ENCODE measurements around the gene CLEC4A.
A peak's percentile ranks its signal among the peaks of the same experiment; 100 is the strongest.
"Not testable (repeated sequence)": the region's sequence is repeated elsewhere in the genome, so short reads cannot be mapped to it uniquely, and the experiment has no call there.

The CLEC4A gene

GRCh38 chr12:8123124-8123912 lies at the start of gene CLEC4A:
Gene CLEC4A, plus strand, starts transcription at chr12:8123617. Its CDS starts 262 bp downstream, at chr12:8123879.
- DNase-seq (ENCODE audit: low read depth, low spot score) = no peak
- H3K27ac ChIP-seq = no peak within 1 kb of the TSS

GRCh38 chr12:8075935-8076334 lies 47.5 kb upstream of the CLEC4A start:
- DNase-seq (ENCODE audit: low read depth, low spot score) = no peak
- no peak overlapping the region for H3K27ac ChIP-seq

GRCh38 chr12:8076366-8076765 lies 47.1 kb upstream of the CLEC4A start:
- no peak for DNase-seq (ENCODE audit: low read depth, low spot score)
- no peak overlapping the region for H3K27ac ChIP-seq

GRCh38 chr12:8077207-8077606 lies 46.2 kb upstream of the CLEC4A start:
- peak; percentile 33 for DNase-seq (ENCODE audit: low read depth, low spot score)
- H3K27ac ChIP-seq = no peak overlapping the region

- H3K27ac ChIP-seq = no peak overlapping the region
- no peak for DNase-seq (ENCODE audit: low read depth, low spot score)
These were observed 45.0 kb upstream of the CLEC4A start for GRCh38 chr12:8078398-8078797.

GRCh38 chr12:8078916-8079315 lies 44.5 kb upstream of the CLEC4A start:
- H3K27ac ChIP-seq = no peak overlapping the region
- no peak for DNase-seq (ENCODE audit: low read depth, low spot score)

GRCh38 chr12:8080120-8080519 lies 43.3 kb upstream of the CLEC4A start:
- no peak for DNase-seq (ENCODE audit: low read depth, low spot score)
- H3K27ac ChIP-seq = no peak overlapping the region

- DNase-seq (ENCODE audit: low read depth, low spot score) = no peak
- H3K27ac ChIP-seq = peak overlapping the region; percentile 88
These were observed 42.0 kb upstream of the CLEC4A start for GRCh38 chr12:8081251-8081920.

- DNase-seq (ENCODE audit: low read depth, low spot score) = no peak
- H3K27ac ChIP-seq = peak overlapping the region; percentile 88
These were observed 40.7 kb upstream of the CLEC4A start for GRCh38 chr12:8082808-8083100.

GRCh38 chr12:8084351-8084750 lies 39.1 kb upstream of the CLEC4A start:
- DNase-seq (ENCODE audit: low read depth, low spot score); H3K27ac ChIP-seq: not testable (repeated sequence)

- no peak for DNase-seq (ENCODE audit: low read depth, low spot score)
- no peak overlapping the region for H3K27ac ChIP-seq
These were observed 35.8 kb upstream of the CLEC4A start for GRCh38 chr12:8087666-8088065.

GRCh38 chr12:8088574-8088973 lies 34.8 kb upstream of the CLEC4A start:
- no peak for DNase-seq (ENCODE audit: low read depth, low spot score)
- no peak overlapping the region for H3K27ac ChIP-seq

- not testable (repeated sequence) for H3K27ac ChIP-seq; DNase-seq (ENCODE audit: low read depth, low spot score)
These were observed 34.1 kb upstream of the CLEC4A start for GRCh38 chr12:8089277-8089676.

GRCh38 chr12:8089716-8090115 lies 33.7 kb upstream of the CLEC4A start:
- H3K27ac ChIP-seq = no peak overlapping the region

GRCh38 chr12:8093291-8093690 lies 30.1 kb upstream of the CLEC4A start:
- DNase-seq (ENCODE audit: low read depth, low spot score) = no peak
- H3K27ac ChIP-seq = no peak overlapping the region

More at GRCh38 chr12:8089716-8090115, 33.7 kb upstream of the CLEC4A start:
- no peak for DNase-seq (ENCODE audit: low read depth, low spot score)

GRCh38 chr12:8096281-8096915 lies 27.0 kb upstream of the CLEC4A start:
- no peak overlapping the region for H3K27ac ChIP-seq

GRCh38 chr12:8099235-8099634 lies 24.2 kb upstream of the CLEC4A start:
- no peak for DNase-seq (ENCODE audit: low read depth, low spot score)
- peak overlapping the region; percentile 29 for H3K27ac ChIP-seq

More at GRCh38 chr12:8096281-8096915, 27.0 kb upstream of the CLEC4A start:
- no peak for DNase-seq (ENCODE audit: low read depth, low spot score)

GRCh38 chr12:8108808-8109398 lies 14.5 kb upstream of the CLEC4A start:
- DNase-seq (ENCODE audit: low read depth, low spot score) = peak; percentile 5
- H3K27ac ChIP-seq = no peak overlapping the region

- not testable (repeated sequence) for H3K27ac ChIP-seq; DNase-seq (ENCODE audit: low read depth, low spot score)
These were observed 10.3 kb upstream of the CLEC4A start for GRCh38 chr12:8113117-8113516.

GRCh38 chr12:8120072-8120713 lies 3.2 kb upstream of the CLEC4A start:
- H3K27ac ChIP-seq = no peak overlapping the region
- no peak for DNase-seq (ENCODE audit: low read depth, low spot score)
